Sigmoid colon (tissue), 7 donors: ENCODE results near the gene ARHGAP25. TPM values are rescaled to one million over a fixed set of nuclear protein-coding genes. Genes with fewer than 3 reads are reported as not detected.

Experiments
- DNase-seq: peaks from one replicate; pipeline ENCODE4 v3.0.0-alpha.2; 2019
- H3K27ac ChIP-seq, 4 donors: fragments of 200-600 bp; sonication (generic); one replicate each; pipeline ENCODE4 v1.5.1; 2016 to 2019; ENCODE audit warnings: mild to moderate bottlenecking in 1 of 4
- H3K27me3 ChIP-seq, 3 donors: fragments of 200-600 bp; sonication (generic); one replicate each; pipeline ENCODE4 v1.5.1; 2019; ENCODE audit warnings: mild to moderate bottlenecking in 1 of 3
- H3K36me3 ChIP-seq, 4 donors: fragments of 200-600 bp; sonication (generic); one replicate each; pipeline ENCODE4 v1.5.1; 2016 to 2019
- H3K4me1 ChIP-seq, 4 donors: fragments of 200-600 bp; sonication (generic); one replicate each; pipeline ENCODE4 v1.5.1; 2017 to 2019
- H3K4me3 ChIP-seq, 4 donors: fragments of 200-600 bp; sonication (generic); one replicate each; pipeline ENCODE4 v1.5.1; 2017 to 2019; ENCODE audit warnings: mild to moderate bottlenecking in 2 of 4, moderate library complexity in 1 of 4
- H3K9me3 ChIP-seq, 4 donors: fragments of 200-600 bp in 3 of 4; sonication (generic) in 3 of 4; one replicate each; pipeline versions ENCODE4 v1.5.1 to v1.6.1; 2013 to 2019
- CTCF ChIP-seq, 4 experiments: fragments of 450-650 bp in 3 of 4; fragments of 200-600 bp in 1 of 4; IDR thresholded peaks; one replicate each; pipeline ENCODE4 v1.5.1; 2016 to 2019; ENCODE audit warnings: antibody characterized with exemption in 4 of 4, mild to moderate bottlenecking in 3 of 4, moderate library complexity in 2 of 4
- EP300 ChIP-seq, 4 donors: sonication (generic); formaldehyde crosslinking; IDR thresholded peaks; one replicate each; pipeline ENCODE4 v1.6.1; 2017; ENCODE audit warnings: antibody characterized with exemption in 4 of 4
- POLR2A ChIP-seq, 2 donors: fragments of 450-650 bp; IDR thresholded peaks; one replicate each; pipeline ENCODE4 v1.6.1; 2016; ENCODE audit warnings: antibody characterized with exemption in 2 of 2, mild to moderate bottlenecking in 2 of 2, moderate library complexity in 2 of 2
- POLR2AphosphoS5 ChIP-seq, 4 donors: sonication (generic); formaldehyde crosslinking; IDR thresholded peaks; one replicate each; pipeline ENCODE4 v1.6.1; 2017; ENCODE audit warnings: antibody characterized with exemption in 4 of 4
- WGBS, 2 donors: extraction: QIAGEN DNeasy Blood & Tissue Kit; methylation state at CpG; one replicate each; pipeline ENCODE4 v1.1.7; 2013; 5-methylcytosine and 5-hydroxymethylcytosine counted together
- intact Hi-C: fragments of 100-400 bp; cut with DNase I; formaldehyde crosslinking; loops from one replicate; pipeline ENCODE4 v1.15.1; 2023
- polyA plus RNA-seq, 3 donors: library from polyadenylated mRNA; stranded (reverse); fragments of 200-250 nt; gene quantifications; one replicate each; pipeline ENCODE4 v1.2.3, GENCODE V29; 2013
- total RNA-seq, 4 donors: library from RNA; depleted of rRNA; stranded (reverse); fragments of >200 nt; gene quantifications; one replicate each; pipeline ENCODE4 v1.1.0, GENCODE V29; 2016
- donor health status: healthy with polysubstance abuse.
- donor health status: Bipolar disorder and iron deficiency.
- donor health status: healthy.

ARHGAP25 gene
- total and polyA plus RNA-seq, 7 donors: 2.6 to 18.1 (median 5.8) TPM

- Histone ChIP-seq H3K36me3 (no peaks in the 10 kb centered on the region), H3K27ac (no peak overlapping the region), H3K4me1 (no peaks in the 10 kb centered on the region), H3K4me3 (no peak overlapping the region), H3K9me3 (no peaks in the 10 kb centered on the region), H3K27me3 (no peaks in the 10 kb centered on the region)
- intact Hi-C loops: loop anchor here (5.0 kb wide), 1 partner anchor 87 kb away; no protein-coding TSS in a partner anchor
- WGBS, 2 donors: 89 to 94% methylated on average over 2 of the region's 2 CpGs
- TF ChIP-seq CTCF (IDR thresholded peaks at IDR 0.05): peak in 2 of 4 experiments; percentile 25 to 40
- TF ChIP-seq POLR2A (IDR thresholded peaks at IDR 0.05): no peak
- no peak for DNase-seq
These were observed 104.7 kb downstream of the ARHGAP25 start for GRCh38 chr2:68839260-68839833.

- intact Hi-C loops: no loop called here
- DNase-seq: no peak
- H3K27ac ChIP-seq: no peak overlapping the region
- whole genome bisulfite sequencing, 2 donors: 92% methylated on average over 2 of the region's 2 CpGs
- no peak overlapping the region for H3K4me3 ChIP-seq
- no peaks in the 10 kb centered on the region for H3K36me3 ChIP-seq
- H3K9me3 ChIP-seq: no peaks in the 10 kb centered on the region
- TF ChIP-seq CTCF (IDR thresholded peaks at IDR 0.05): no peak
- no peak for TF ChIP-seq POLR2A (IDR thresholded peaks at IDR 0.05)
- TF ChIP-seq EP300 (IDR thresholded peaks at IDR 0.05): no peak
- no peak for TF ChIP-seq POLR2AphosphoS5 (IDR thresholded peaks at IDR 0.05)
- H3K4me1 ChIP-seq: no peaks in the 10 kb centered on the region
- H3K27me3 ChIP-seq: no peaks in the 10 kb centered on the region
These were observed 110.4 kb downstream of the ARHGAP25 start for GRCh38 chr2:68845043-68845442.

GRCh38 chr2:68846091-68846490, 111.5 kb downstream of the ARHGAP25 start:
- H3K4me1 ChIP-seq: no peaks in the 10 kb centered on the region
- TF ChIP-seq CTCF (IDR thresholded peaks at IDR 0.05): no peak
- no peak for TF ChIP-seq POLR2AphosphoS5 (IDR thresholded peaks at IDR 0.05)
- TF ChIP-seq EP300 (IDR thresholded peaks at IDR 0.05): no peak
- TF ChIP-seq POLR2A (IDR thresholded peaks at IDR 0.05): no peak
- H3K27me3 ChIP-seq: no peaks in the 10 kb centered on the region
- WGBS, 2 donors: 73 to 82% methylated on average over 3 of the region's 3 CpGs
- H3K27ac ChIP-seq: no peak overlapping the region
- H3K4me3 ChIP-seq: no peak overlapping the region
- no peaks in the 10 kb centered on the region for H3K9me3 ChIP-seq
- no peak for DNase-seq
- intact Hi-C loops: no loop called here
- no peaks in the 10 kb centered on the region for H3K36me3 ChIP-seq

GRCh38 chr2:68847751-68848150, 113.1 kb downstream of the ARHGAP25 start:
- no peak for DNase-seq
- Histone ChIP-seq H3K9me3 (no peaks in the 10 kb centered on the region), H3K27me3 (no peaks in the 10 kb centered on the region), H3K27ac (no peak overlapping the region), H3K4me3 (no peak overlapping the region), H3K4me1 (no peaks in the 10 kb centered on the region), H3K36me3 (no peaks in the 10 kb centered on the region)
- TF ChIP-seq POLR2A (IDR thresholded peaks at IDR 0.05): no peak
- intact Hi-C loops: no loop called here

- no peak overlapping the region for H3K27ac ChIP-seq
- H3K4me1 ChIP-seq: no peaks in the 10 kb centered on the region
- H3K27me3 ChIP-seq: no peaks in the 10 kb centered on the region
- no peak for DNase-seq
- intact Hi-C loops: no loop called here
- TF ChIP-seq CTCF (IDR thresholded peaks at IDR 0.05) (no peak), EP300 (IDR thresholded peaks at IDR 0.05) (no peak), POLR2A (IDR thresholded peaks at IDR 0.05) (no peak), POLR2AphosphoS5 (IDR thresholded peaks at IDR 0.05) (no peak)
- no peak overlapping the region for H3K4me3 ChIP-seq
- no peaks in the 10 kb centered on the region for H3K9me3 ChIP-seq
- H3K36me3 ChIP-seq: no peaks in the 10 kb centered on the region
- WGBS, 2 donors: 60 to 71% methylated on average over 4 of the region's 4 CpGs
These were observed 115.0 kb downstream of the ARHGAP25 start for GRCh38 chr2:68849579-68850030.
